GM19452 (cell line): ENCODE data around the gene VPS4A.

Experiments used
- ATAC-seq: cut with Tn5 transposase; IDR thresholded peaks from one replicate; pipeline ENCODE4 v1.9.1; 2021; ENCODE audit not compliant: unreplicated experiment

The VPS4A gene

GRCh38 chr16:69306031-69306430 lies 5.1 kb upstream of the VPS4A start:
- ATAC-seq: no peak

- ATAC-seq: no peak
Measured at GRCh38 chr16:69307091-69307490, 4.1 kb upstream of the VPS4A start.

GRCh38 chr16:69307856-69308255 lies 3.3 kb upstream of the VPS4A start:
- no peak for ATAC-seq

- no peak for ATAC-seq
Measured at GRCh38 chr16:69309316-69309715, 1.8 kb upstream of the VPS4A start.

- peak; percentile 46 for ATAC-seq
Measured at GRCh38 chr16:69311533-69312387, 610 bp downstream of the VPS4A start.

- no peak for ATAC-seq
Measured at GRCh38 chr16:69313469-69313868, 2.3 kb downstream of the VPS4A start.

- ATAC-seq: no peak
Measured at GRCh38 chr16:69314534-69314933, 3.4 kb downstream of the VPS4A start.

GRCh38 chr16:69315486-69316311 lies 4.5 kb downstream of the VPS4A start:
- ATAC-seq: no peak

- ATAC-seq: no peak
Measured at GRCh38 chr16:69316595-69317034, 5.5 kb downstream of the VPS4A start.

- no peak for ATAC-seq
Measured at GRCh38 chr16:69318177-69318910, 7.2 kb downstream of the VPS4A start.

- no peak for ATAC-seq
Measured at GRCh38 chr16:69318911-69319289, 7.8 kb downstream of the VPS4A start.

GRCh38 chr16:69319381-69319780 lies 8.2 kb downstream of the VPS4A start:
- ATAC-seq: no peak

- ATAC-seq: no peak
Measured at GRCh38 chr16:69319826-69320739, 8.9 kb downstream of the VPS4A start.

GRCh38 chr16:69320740-69321073 lies 9.6 kb downstream of the VPS4A start:
- ATAC-seq: no peak

- ATAC-seq: no peak
Measured at GRCh38 chr16:69321080-69321479, 9.9 kb downstream of the VPS4A start.

GRCh38 chr16:69322343-69322742 lies 11.2 kb downstream of the VPS4A start:
- ATAC-seq: no peak

GRCh38 chr16:69323415-69323814 lies 12.3 kb downstream of the VPS4A start:
- no peak for ATAC-seq

- no peak for ATAC-seq
Measured at GRCh38 chr16:69324013-69324531, 12.9 kb downstream of the VPS4A start.

GRCh38 chr16:69324585-69325253 lies 13.6 kb downstream of the VPS4A start:
- no peak for ATAC-seq

- no peak for ATAC-seq
Measured at GRCh38 chr16:69325784-69326171, 14.6 kb downstream of the VPS4A start.
